Stimulated activated CD4-positive, alpha-beta T cell treated with anti-CD3 and anti-CD28 coated beads, Interleukin-1b, Interleukin-23, amount 100 ng/mL, for 4 hours (primary cell): ENCODE results near the gene BRIP1.
"Not testable (repeated sequence)": the region's sequence is repeated elsewhere in the genome, so short reads cannot be mapped to it uniquely, and the experiment has no call there.

ENCODE experiments used
- DNase-seq, 2 donors: peaks; one replicate each; pipeline ENCODE4 v3.0.0-alpha.2; 2020; ENCODE audit warnings: low read depth in 2 of 2

Gene BRIP1

GRCh38 chr17:61867033-61867432 is 3.7 kb upstream of the BRIP1 start:
- no peak for DNase-seq

- DNase-seq: no peak
These were observed 436 bp upstream of the BRIP1 start for GRCh38 chr17:61863801-61864126.

GRCh38 chr17:61862105-61862574 is 1.2 kb downstream of the BRIP1 start:
- no peak for DNase-seq

GRCh38 chr17:61860397-61860796 is 2.9 kb downstream of the BRIP1 start:
- not testable (repeated sequence) for DNase-seq

GRCh38 chr17:61856035-61856434 is 7.3 kb downstream of the BRIP1 start:
- no peak for DNase-seq

- no peak for DNase-seq
These were observed 10.5 kb downstream of the BRIP1 start for GRCh38 chr17:61852857-61853256.

GRCh38 chr17:61849674-61850073 is 13.7 kb downstream of the BRIP1 start:
- no peak for DNase-seq

- DNase-seq: no peak
These were observed 14.4 kb downstream of the BRIP1 start for GRCh38 chr17:61848896-61849295.

- DNase-seq: no peak
These were observed 15.1 kb downstream of the BRIP1 start for GRCh38 chr17:61848247-61848646.

GRCh38 chr17:61847659-61848058 is 15.7 kb downstream of the BRIP1 start:
- no peak for DNase-seq

GRCh38 chr17:61846761-61847375 is 16.5 kb downstream of the BRIP1 start:
- DNase-seq: no peak

- DNase-seq: no peak
These were observed 17.2 kb downstream of the BRIP1 start for GRCh38 chr17:61846088-61846487.

- DNase-seq: no peak
These were observed 19.9 kb downstream of the BRIP1 start for GRCh38 chr17:61843435-61843834.

- no peak for DNase-seq
These were observed 20.4 kb downstream of the BRIP1 start for GRCh38 chr17:61842899-61843298.

GRCh38 chr17:61839300-61839786 is 24.0 kb downstream of the BRIP1 start:
- DNase-seq: no peak

GRCh38 chr17:61837175-61838051 is 25.9 kb downstream of the BRIP1 start:
- peak; percentile 15 to 33 for DNase-seq

- DNase-seq: no peak
These were observed 26.8 kb downstream of the BRIP1 start for GRCh38 chr17:61836266-61837174.

GRCh38 chr17:61835606-61836005 is 27.7 kb downstream of the BRIP1 start:
- no peak for DNase-seq

- DNase-seq: no peak
These were observed 28.7 kb downstream of the BRIP1 start for GRCh38 chr17:61834610-61835009.

GRCh38 chr17:61833536-61834193 is 29.7 kb downstream of the BRIP1 start:
- DNase-seq: no peak

- no peak for DNase-seq
These were observed 30.9 kb downstream of the BRIP1 start for GRCh38 chr17:61832463-61832862.

GRCh38 chr17:61831099-61831498 is 32.2 kb downstream of the BRIP1 start:
- DNase-seq: no peak
